ENCODE results near the gene MIP. TPM values are rescaled to one million over a fixed set of nuclear protein-coding genes. Genes with fewer than 3 reads are reported as not detected.

The MIP gene
- total RNA-seq, 1 experiment from 2014 or later: not detected

DNA sequence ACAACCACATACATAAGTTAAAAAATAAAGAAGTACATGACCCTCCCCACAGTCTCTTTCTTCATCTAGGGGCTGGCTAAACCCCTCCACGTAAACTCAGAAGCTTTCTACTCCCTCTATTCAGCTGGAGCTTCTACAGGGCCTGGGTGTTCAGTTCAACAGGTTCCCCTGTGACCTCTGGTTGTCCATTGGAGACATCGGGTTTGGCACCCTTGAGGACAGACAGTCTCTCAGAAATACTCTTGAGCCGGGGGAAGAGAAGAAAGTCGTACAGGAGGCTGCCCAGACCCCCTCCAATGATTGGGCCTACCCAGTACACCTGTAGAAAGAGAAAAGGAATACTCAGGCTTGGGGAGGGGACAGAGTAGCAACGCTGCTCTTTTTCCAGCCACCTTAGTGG is 3.3 kb downstream of the MIP start:
- Histone ChIP-seq H3K4me3 (ENCODE audit: low read depth in 2 of 2, low read length in 2 of 2) (no peak overlapping the region), H3K36me3 (ENCODE audit: control insufficient read depth, insufficient read depth, low read length) (no peaks in the 10 kb centered on the region), H3K9me3 (ENCODE audit: control insufficient read depth, insufficient read depth, low read depth, low read length) (no peaks in the 10 kb centered on the region), H3K27me3 (ENCODE audit: control insufficient read depth, insufficient read depth, low read length) (no peaks in the 10 kb centered on the region), H3K4me1 (ENCODE audit: control insufficient read depth, insufficient read depth, low read length) (0 out of 2 replicates have a peak, but pooled peaks cover 5% of the 10 kb centered on the region), H3K27ac (ENCODE audit: low read length) (no peak overlapping the region)
- TF ChIP-seq CTCF (IDR thresholded peaks at IDR 0.05) (no peak), TCF7L2 (IDR thresholded peaks at IDR 0.05; ENCODE audit: low read depth, low read length) (no peak), SIN3A (IDR thresholded peaks at IDR 0.05; ENCODE audit: borderline replicate concordance, insufficient read depth, low read depth, low read length) (no peak), REST (IDR thresholded peaks at IDR 0.05; ENCODE audit: insufficient read depth in 1 of 2, low read depth in 2 of 2, low read length in 1 of 2) (no peak), POLR2AphosphoS5 (IDR thresholded peaks at IDR 0.05; ENCODE audit: low read depth, low read length) (no peak)
- in situ Hi-C loops (cut with HindIII; ENCODE audit: low pct_unique_long_range_greater_than_20kb, low sequenced_read_pairs): no loop called here
- no peak for DNase-seq (ENCODE audit: low read depth, low spot score)
- CTCF ChIA-PET: interaction anchor here (0.7 kb wide), 1 partner anchor 13 kb away, joined by 12 read pairs; no protein-coding TSS in a partner anchor
- intact Hi-C loops (cut with micrococcal nuclease; ENCODE audit: unreplicated experiment): no loop called here
- POLR2A ChIA-PET: no interaction called here
- no TSS peak for BruUV-seq (replicated peaks)
- no peak for ATAC-seq

DNA sequence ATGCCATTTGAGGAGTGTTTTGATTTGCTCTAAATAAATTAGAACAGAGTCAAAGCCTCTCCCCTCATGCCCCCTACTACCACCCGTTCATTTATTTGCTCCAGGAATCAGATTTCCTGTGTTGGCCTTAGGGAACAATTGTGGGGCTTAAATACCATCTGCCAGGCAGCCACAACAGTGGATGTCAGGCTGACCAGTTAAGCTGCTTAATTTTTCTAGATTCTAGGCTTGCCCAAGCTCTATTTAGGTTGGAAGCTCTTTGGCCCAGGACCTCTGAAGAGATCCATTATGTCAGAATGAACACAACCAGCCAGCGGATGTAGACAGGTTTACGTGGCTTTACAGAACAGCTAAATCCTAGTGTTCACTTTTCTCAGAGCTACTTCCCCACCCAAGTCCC is 4.2 kb downstream of the MIP start:
- BruUV-seq (replicated peaks): no TSS peak
- POLR2A ChIA-PET: no interaction called here

DNA sequence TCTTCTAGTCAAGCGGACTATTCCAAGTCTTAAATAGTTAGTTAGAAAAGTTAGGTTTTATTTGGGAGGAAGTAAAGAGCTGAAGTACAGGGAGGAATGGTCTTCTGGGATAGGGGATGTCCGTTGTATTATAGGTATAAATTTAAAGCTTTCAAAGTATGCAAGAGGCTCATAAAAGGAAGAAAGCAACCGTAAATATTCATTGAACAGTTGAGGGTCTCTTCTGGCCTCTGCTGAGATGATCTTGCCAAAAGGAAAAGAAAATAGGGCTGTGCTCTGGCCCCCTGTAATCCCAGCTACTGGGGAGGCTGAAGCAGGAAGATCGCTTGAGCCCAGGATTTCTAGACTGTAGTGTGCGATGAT is 4.9 kb downstream of the MIP start:
- ChIA-PET CTCF (interaction anchor here (0.6 kb wide), 1 partner anchor 92 kb away, joined by 6 read pairs; no protein-coding TSS in a partner anchor), POLR2A (no interaction called here)
- Histone ChIP-seq H3K36me3 (ENCODE audit: control insufficient read depth, insufficient read depth, low read length) (no peaks in the 10 kb centered on the region), H3K9me3 (ENCODE audit: control insufficient read depth, insufficient read depth, low read depth, low read length) (no peaks in the 10 kb centered on the region), H3K27ac (ENCODE audit: low read length) (peak overlapping the region; percentile 99), H3K4me3 (ENCODE audit: low read depth in 2 of 2, low read length in 2 of 2) (peak overlapping the region; percentile 72 to 84), H3K4me1 (ENCODE audit: control insufficient read depth, insufficient read depth, low read length) (0 out of 2 replicates have a peak, but pooled peaks cover 5% of the 10 kb centered on the region), H3K27me3 (ENCODE audit: control insufficient read depth, insufficient read depth, low read length) (no peaks in the 10 kb centered on the region)
- intact Hi-C loops (cut with micrococcal nuclease; ENCODE audit: unreplicated experiment) (no loop called here), in situ Hi-C loops (cut with HindIII; ENCODE audit: low pct_unique_long_range_greater_than_20kb, low sequenced_read_pairs) (no loop called here)
- TF ChIP-seq SIN3A (IDR thresholded peaks at IDR 0.05; ENCODE audit: borderline replicate concordance, insufficient read depth, low read depth, low read length): no peak
- no peak for TF ChIP-seq CTCF (IDR thresholded peaks at IDR 0.05)
- TF ChIP-seq POLR2AphosphoS5 (IDR thresholded peaks at IDR 0.05; ENCODE audit: low read depth, low read length): no peak
- no peak for TF ChIP-seq REST (IDR thresholded peaks at IDR 0.05; ENCODE audit: insufficient read depth in 1 of 2, low read depth in 2 of 2, low read length in 1 of 2)
- DNase-seq (ENCODE audit: low read depth, low spot score): no peak
- ATAC-seq: peak; percentile 2; the same call in 1 of the 2 replicates
- TSS peak; percentile 87 for BruUV-seq (replicated peaks)

More for the DNA sequence above, 4.2 kb downstream of the MIP start:
- ATAC-seq (no peak), DNase-seq (ENCODE audit: low read depth, low spot score) (no peak)
- TF ChIP-seq POLR2AphosphoS5 (IDR thresholded peaks at IDR 0.05; ENCODE audit: low read depth, low read length): no peak
- CTCF ChIA-PET: interaction anchor here (0.5 to 0.7 kb wide), 2 partner anchors 14 to 234 kb away, joined by 11 to 12 read pairs; no protein-coding TSS in a partner anchor
- H3K4me1 ChIP-seq (ENCODE audit: control insufficient read depth, insufficient read depth, low read length): 0 out of 2 replicates have a peak, but pooled peaks cover 5% of the 10 kb centered on the region
- intact Hi-C loops (cut with micrococcal nuclease; ENCODE audit: unreplicated experiment) (no loop called here), in situ Hi-C loops (cut with HindIII; ENCODE audit: low pct_unique_long_range_greater_than_20kb, low sequenced_read_pairs) (no loop called here)
- no peak overlapping the region for H3K4me3 ChIP-seq (ENCODE audit: low read depth in 2 of 2, low read length in 2 of 2)
- no peaks in the 10 kb centered on the region for H3K27me3 ChIP-seq (ENCODE audit: control insufficient read depth, insufficient read depth, low read length)
- H3K9me3 ChIP-seq (ENCODE audit: control insufficient read depth, insufficient read depth, low read depth, low read length): no peaks in the 10 kb centered on the region
- no peaks in the 10 kb centered on the region for H3K36me3 ChIP-seq (ENCODE audit: control insufficient read depth, insufficient read depth, low read length)
- H3K27ac ChIP-seq (ENCODE audit: low read length): peak overlapping the region; percentile 99; the same call in 1 of the 2 replicates
